NCI-H82 (cell line): ENCODE results near the gene BPIFB4.

Experiments used
- DNase-seq: peaks from one replicate; lab custom pipeline; 2025; lab: John Stamatoyannopoulos, UW

Gene BPIFB4

DNA sequence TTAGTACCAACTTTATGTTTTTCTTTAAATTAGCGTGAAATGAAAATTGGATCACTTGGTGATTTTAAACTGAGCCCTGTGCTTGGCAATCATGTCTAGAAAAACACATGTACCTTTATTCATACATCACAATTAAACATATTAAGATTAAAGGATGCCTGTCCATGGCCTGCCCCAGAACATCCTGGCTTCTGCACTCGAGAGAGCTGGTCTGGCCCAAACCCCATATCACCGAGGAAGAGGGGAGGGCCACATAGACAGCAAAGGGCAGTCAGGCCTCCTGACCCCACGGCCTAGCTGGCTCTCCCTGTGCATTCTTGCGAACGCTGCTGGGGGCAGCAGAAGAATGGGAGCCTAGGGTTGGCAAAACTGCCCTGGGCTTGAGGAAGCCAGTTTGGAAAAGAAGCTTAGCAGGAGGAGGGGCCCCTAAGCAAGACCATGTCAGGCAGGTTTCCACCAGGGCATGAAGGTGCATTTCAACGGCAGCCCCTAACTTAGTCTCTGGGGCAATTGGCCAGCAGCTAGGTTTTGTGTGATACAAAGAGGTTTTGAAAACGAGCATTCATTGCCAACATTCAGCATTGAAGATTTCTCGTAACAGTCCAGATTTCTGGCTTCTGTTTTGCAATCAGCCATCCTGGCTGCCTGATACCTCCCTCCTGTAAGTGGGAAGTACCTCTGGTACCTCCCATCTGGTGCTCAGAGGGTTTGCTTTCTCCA, 17.2 kb upstream of the BPIFB4 start:
- DNase-seq = no peak

GRCh38 chr20:33062825-33063149, 16.7 kb upstream of the BPIFB4 start:
- DNase-seq = no peak

GRCh38 chr20:33063271-33063670, 16.2 kb upstream of the BPIFB4 start:
- no peak for DNase-seq

GRCh38 chr20:33064572-33065287, 14.7 kb upstream of the BPIFB4 start:
- no peak for DNase-seq

DNA sequence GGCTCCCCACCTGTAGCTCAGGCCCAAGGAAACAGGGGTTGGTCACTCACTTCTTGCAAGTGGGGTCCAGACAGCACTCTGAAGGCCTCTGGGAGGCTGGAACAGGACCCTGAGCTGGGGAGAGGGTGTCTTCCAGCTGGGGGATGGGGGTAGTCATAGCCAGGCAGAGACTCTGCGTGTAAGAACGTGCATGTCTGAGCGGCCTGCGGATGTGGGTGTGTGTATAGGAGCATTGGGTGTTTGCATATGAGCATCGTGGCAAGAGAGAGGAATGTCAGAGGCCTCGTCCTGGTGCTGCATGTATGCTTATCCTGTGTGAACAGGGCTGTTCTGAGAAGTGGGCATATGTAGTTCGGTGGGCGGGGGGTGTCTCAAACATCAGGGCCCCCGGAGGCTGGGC, 13.7 kb upstream of the BPIFB4 start:
- DNase-seq = no peak

GRCh38 chr20:33067806-33068205, 11.6 kb upstream of the BPIFB4 start:
- DNase-seq = no peak

GRCh38 chr20:33068251-33068939, 11.0 kb upstream of the BPIFB4 start:
- DNase-seq = no peak

DNA sequence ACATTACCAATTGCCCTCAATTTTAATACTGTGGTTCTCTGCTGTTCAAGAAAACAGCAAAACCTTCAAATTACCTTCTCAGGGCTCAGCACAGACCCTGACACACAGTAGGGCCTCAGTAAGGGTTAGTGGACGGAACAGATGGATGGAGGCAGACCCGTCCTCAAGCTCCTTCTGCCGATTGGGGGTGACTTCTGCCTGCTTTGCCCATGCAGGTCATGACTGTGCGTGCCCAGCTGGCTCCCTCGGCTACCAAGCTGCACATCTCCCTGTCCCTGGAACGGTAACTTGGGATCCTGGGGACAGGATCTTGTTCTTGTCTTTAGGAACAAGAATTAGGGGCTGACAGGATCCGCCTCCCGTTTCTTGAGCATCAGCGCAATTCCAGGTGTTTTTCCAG, 9.8 kb upstream of the BPIFB4 start:
- DNase-seq = no peak

DNA sequence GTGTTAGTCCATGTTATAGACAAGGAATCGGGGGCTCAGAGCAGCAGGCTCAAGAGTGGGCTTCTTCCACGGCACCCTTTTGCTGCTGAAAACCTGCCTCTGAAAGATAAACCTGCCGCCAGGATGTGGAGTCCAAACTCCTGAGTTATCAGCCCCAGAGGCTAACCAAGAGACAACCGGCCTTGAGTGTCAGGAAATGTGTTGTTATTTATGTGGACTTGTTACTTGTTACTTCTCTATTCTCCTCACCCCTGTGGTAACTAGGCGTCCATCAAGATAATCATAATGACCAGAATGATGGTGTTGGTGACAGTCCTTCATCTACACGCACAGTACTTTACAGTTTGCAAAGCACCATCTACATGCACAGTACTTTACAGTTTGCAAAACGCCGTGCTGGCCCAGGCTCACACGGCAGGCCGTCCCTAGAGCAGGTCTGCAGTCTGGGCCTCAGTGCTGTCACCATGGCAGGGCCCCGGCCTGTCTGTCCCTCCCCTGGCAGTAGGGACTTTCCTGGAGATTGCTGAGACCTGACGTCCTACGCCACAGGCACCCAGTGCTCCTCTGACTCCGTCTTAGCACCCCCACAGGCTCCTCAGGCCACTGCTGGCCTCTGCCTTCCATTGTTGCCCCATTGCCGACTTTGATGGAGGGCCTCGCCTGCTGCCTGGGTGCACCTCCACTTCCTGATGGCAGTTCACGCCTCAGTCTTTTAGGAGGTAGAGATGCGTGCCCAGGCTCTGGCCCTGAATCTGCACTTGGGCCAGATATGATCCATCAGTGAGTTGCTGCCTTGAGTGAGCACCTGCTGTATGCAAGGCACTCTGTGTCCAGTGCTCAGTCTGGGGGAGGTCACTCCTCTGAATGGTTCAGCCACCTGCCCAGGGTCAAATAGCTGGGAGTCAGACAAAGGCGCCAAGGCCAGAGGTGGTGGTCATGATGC, 9.1 kb upstream of the BPIFB4 start:
- no peak for DNase-seq

GRCh38 chr20:33071198-33071597, 8.2 kb upstream of the BPIFB4 start:
- DNase-seq = no peak

GRCh38 chr20:33072362-33072761, 7.1 kb upstream of the BPIFB4 start:
- DNase-seq = no peak

GRCh38 chr20:33072813-33073212, 6.6 kb upstream of the BPIFB4 start:
- DNase-seq = no peak

DNA sequence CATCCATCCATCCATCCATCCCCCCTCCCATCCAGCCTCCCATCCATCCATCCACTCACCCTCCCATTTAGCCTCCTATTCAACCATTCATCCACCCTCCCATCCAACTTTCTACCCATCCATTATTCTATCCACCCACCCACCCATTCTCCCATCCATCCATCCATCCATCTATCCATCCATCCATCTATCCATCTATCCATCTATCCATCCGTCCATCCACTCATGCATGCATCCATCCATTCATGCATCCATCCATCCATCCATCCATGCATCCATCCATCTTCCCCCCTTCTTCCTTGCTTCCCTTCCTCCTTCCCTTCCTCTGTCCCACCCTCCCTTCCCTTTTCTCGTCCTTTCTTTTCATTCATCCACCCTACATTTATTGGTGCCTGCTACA, 4.8 kb upstream of the BPIFB4 start:
- DNase-seq = no peak

- DNase-seq = no peak
Measured at GRCh38 chr20:33075281-33075680, 4.2 kb upstream of the BPIFB4 start.

DNA sequence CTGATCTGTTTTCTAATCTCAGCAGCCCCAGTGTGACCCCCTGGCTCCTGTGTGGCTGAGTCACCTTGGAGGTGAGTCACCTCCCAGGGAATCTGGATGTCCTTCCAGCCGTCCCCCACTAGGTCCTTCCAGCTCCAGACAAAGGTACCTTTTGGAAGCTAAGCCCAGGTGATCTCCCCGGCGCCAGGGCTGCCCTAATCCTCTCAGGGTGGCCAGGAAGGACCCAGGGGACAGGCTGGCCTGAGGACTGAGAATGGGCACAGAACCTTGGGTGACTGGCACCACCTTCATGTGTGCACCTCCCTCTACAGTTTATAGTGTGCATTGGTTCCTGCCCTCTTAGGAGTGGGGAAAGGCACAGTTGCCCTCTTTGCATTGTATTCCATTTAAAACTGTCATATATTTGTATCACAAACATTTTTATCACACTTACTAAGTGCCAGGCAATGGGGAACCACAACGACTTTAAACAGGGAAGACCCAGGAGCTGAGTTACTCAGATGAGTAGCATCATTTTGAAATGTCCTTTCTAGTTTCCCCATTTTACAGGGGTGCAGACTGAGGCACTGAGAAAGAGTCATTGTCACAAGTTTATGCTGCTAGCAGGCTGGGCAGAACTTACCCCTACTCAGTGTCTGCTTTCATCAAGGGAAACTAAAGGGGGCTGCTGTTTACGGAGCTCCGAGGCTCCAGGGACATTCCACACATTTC, 2.6 kb upstream of the BPIFB4 start:
- DNase-seq = no peak

GRCh38 chr20:33081411-33082154, 2.1 kb downstream of the BPIFB4 start:
- DNase-seq = no peak

DNA sequence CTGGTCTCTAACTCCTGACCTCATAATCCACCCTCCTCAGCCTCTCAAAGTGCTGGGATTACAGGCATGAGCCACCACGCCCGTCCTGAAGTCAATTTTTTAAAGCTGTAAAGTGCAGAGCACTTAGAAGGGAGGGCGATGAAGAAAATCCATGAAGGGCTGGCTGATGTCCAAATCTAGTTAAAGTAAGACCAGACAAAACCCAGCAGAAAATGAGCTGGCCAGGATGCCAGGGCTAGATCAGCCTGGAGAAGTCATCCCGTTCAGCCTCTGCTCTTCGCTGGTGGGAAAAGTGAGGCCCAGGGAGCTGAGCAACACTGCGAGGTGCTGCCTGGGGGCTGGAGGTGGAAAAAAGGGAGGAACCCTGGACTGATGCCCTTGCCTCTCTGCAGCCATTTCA, 3.1 kb downstream of the BPIFB4 start:
- DNase-seq = peak; percentile 28

- no peak for DNase-seq
Measured at GRCh38 chr20:33083544-33084340, 4.3 kb downstream of the BPIFB4 start.

DNA sequence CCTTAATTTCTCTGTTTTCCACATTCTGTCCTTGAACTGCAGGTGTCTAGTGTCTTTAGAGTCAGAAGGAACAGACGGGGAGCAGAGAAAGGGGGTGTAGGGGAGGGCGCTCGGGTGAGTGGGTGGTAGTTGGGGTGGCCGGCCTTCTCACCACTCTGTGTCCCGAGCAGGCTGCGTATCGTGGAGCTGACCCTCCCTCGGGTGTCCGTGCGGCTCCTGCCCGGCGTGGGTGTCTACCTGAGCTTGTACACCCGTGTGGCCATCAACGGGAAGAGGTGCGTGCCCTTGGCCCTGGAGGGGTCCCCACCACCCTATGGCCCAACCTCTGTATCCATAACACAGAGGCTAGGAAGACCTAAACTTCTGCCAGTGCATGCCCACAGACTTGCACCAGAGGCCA, 5.3 kb downstream of the BPIFB4 start:
- no peak for DNase-seq
